ENCODE measurements around the gene EIF2B1.
A peak's percentile ranks its signal among the peaks of the same experiment; 100 is the strongest.

DNA sequence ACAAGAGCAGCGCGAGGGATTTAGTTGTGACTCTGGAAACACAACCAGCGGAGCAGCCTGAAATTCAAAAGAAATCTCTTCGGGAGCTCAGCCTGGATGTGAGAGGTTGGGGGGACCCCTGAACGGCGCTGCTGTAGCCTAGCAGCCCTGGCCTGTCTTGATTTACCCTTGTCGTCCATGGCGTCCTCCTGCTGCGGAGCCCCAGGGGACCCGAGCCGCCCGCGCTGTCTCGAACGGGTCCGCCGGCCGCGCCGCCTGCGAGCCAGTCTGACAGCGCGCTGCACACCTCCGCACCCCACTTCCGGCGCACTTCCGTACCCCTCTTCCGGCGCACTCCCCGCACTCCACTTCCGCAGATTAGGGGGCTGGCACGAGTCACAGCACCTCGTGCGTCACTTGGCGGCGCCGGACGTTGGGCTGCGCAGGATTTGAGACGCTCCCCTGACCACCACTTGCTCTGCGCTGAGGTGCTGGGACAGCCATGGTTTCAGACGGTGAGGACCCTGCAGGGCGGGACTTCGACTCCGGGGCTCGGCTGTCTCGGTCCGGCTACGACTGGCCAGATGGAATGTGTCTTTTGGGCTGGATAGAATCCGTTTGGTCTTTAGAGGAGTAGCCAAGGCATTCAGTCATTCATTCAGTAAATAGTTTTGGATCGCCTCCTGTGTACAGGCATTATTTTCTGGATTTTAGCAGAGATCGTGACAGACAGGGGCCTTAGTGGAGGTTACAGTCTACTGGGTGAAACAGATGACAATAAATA, at the start of gene EIF2B1, which contains the start of gene GTF2H3:
- TF ChIP-seq POLR2A (IDR thresholded peaks at IDR 0.05) (peak in 2 of 4 donors; percentile 79 to 83), CTCF (IDR thresholded peaks at IDR 0.05) (peak in 1 of 6 experiments; percentile 24)

Measured in upper lobe of left lung (tissue), 4 donors.